Thyroid gland (tissue), 4 donors: ENCODE results near the gene DZIP3. TPM values are rescaled to one million over a fixed set of nuclear protein-coding genes. Genes with fewer than 3 reads are reported as not detected.
"Not testable (repeated sequence)": the region's sequence is repeated elsewhere in the genome, so short reads cannot be mapped to it uniquely, and the experiment has no call there.

ENCODE experiments used
- DNase-seq, 2 donors: peaks; one replicate each; pipeline ENCODE4 v3.0.0-alpha.2; 2019
- H3K27ac ChIP-seq, 3 donors: fragments of 200-600 bp; sonication (generic); 1 replicate in 2 of 3; 2 replicates in 1 of 3; pipeline ENCODE4 v1.5.1; 2016 to 2019; ENCODE audit warnings: mild to moderate bottlenecking in 1 of 3, moderate library complexity in 1 of 3
- H3K27me3 ChIP-seq: fragments of 200-600 bp; sonication (generic); one replicate; pipeline ENCODE4 v1.5.1; 2019
- H3K36me3 ChIP-seq, 2 donors: fragments of 200-600 bp; sonication (generic); one replicate each; pipeline ENCODE4 v1.5.1; 2016 to 2019
- H3K4me1 ChIP-seq, 2 donors: fragments of 200-600 bp; sonication (generic); one replicate each; pipeline ENCODE4 v1.5.1; 2017 to 2019
- H3K4me3 ChIP-seq, 3 donors: fragments of 200-600 bp; sonication (generic); replicated peaks in 1 of 3; 1 replicate in 2 of 3; 2 replicates in 1 of 3; pipeline ENCODE4 v1.5.1; 2016; ENCODE audit warnings: mild to moderate bottlenecking in 1 of 3
- H3K9me3 ChIP-seq: fragments of 200-600 bp; sonication (generic); one replicate; pipeline ENCODE4 v1.5.1; 2017
- POLR2A ChIP-seq, 2 donors: fragments of 450-650 bp; IDR thresholded peaks; one replicate each; pipeline ENCODE4 v1.6.1; 2017; ENCODE audit warnings: antibody characterized with exemption in 2 of 2, mild to moderate bottlenecking in 2 of 2, moderate library complexity in 1 of 2
- WGBS, 2 donors: methylation state at CpG; one replicate each; pipeline ENCODE4 v1.1.5; 2017; 5-methylcytosine and 5-hydroxymethylcytosine counted together
- intact Hi-C: fragments of 100-400 bp; cut with DNase I; formaldehyde crosslinking; loops from one replicate; pipeline ENCODE4 v1.15.1; 2023
- total RNA-seq, 4 donors: library from RNA; depleted of rRNA; stranded (reverse); fragments of >200 nt; gene quantifications; one replicate each; pipeline ENCODE4 v1.2.3, GENCODE V29; 2016
- TF ChIP-seq, protein P1 (sequence below), 6 experiments: fragments of 200-600 bp in 3 of 6; fragments of 450-650 bp in 3 of 6; sonication (generic) in 3 of 6; IDR thresholded peaks; one replicate each; pipeline ENCODE4 v1.5.1; 2016 to 2019; ENCODE audit warnings: antibody characterized with exemption in 6 of 6, mild to moderate bottlenecking in 2 of 6, inconsistent platforms in 1 of 6, moderate library complexity in 1 of 6

The DZIP3 gene
- total RNA-seq, 4 donors from 2014 or later: 11.2 to 23.2 (median 18.7) TPM

DNA sequence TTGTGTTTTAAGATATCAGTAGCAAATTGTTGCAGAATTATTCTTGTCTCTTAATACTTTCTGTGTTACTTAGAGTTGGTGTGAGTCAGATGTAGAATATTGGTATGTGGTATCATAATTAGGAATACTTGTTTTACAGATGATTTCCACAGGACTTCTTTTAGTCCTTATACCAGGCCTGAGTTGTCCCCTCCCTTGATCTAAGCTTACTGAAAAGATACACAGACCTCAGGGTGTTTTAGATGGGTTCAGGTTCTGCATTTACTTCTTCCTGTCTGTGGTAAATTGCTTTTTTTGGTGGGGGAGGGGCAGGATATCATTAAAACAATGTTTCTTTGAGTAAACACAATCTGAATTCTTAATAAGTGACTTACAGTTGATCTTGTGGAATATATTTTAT, 14.2 kb downstream of the DZIP3 start:
- intact Hi-C loops: loop anchor here (10.0 kb wide), 1 partner anchor 1169 kb away; no protein-coding TSS in a partner anchor
- Histone ChIP-seq H3K27me3 (no peaks in the 10 kb centered on the region), H3K4me3 (no peak overlapping the region), H3K9me3 (no peaks in the 10 kb centered on the region), H3K36me3 (no peaks in the 10 kb centered on the region), H3K27ac (no peak overlapping the region), H3K4me1 (peaks cover 7 to 11% of the 10 kb centered on the region in 2 donors)
- no peak for DNase-seq
- TF ChIP-seq, protein P1, sequence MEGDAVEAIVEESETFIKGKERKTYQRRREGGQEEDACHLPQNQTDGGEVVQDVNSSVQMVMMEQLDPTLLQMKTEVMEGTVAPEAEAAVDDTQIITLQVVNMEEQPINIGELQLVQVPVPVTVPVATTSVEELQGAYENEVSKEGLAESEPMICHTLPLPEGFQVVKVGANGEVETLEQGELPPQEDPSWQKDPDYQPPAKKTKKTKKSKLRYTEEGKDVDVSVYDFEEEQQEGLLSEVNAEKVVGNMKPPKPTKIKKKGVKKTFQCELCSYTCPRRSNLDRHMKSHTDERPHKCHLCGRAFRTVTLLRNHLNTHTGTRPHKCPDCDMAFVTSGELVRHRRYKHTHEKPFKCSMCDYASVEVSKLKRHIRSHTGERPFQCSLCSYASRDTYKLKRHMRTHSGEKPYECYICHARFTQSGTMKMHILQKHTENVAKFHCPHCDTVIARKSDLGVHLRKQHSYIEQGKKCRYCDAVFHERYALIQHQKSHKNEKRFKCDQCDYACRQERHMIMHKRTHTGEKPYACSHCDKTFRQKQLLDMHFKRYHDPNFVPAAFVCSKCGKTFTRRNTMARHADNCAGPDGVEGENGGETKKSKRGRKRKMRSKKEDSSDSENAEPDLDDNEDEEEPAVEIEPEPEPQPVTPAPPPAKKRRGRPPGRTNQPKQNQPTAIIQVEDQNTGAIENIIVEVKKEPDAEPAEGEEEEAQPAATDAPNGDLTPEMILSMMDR (IDR thresholded peaks at IDR 0.05): no peak
- TF ChIP-seq POLR2A (IDR thresholded peaks at IDR 0.05): no peak

- H3K9me3 ChIP-seq: no peaks in the 10 kb centered on the region
- TF ChIP-seq, protein P1 (IDR thresholded peaks at IDR 0.05): no peak
- TF ChIP-seq POLR2A (IDR thresholded peaks at IDR 0.05): no peak
- peaks cover 7 to 11% of the 10 kb centered on the region in 2 donors for H3K4me1 ChIP-seq
- WGBS, 2 donors: 94 to 95% methylated on average over 2 of the region's 2 CpGs
- DNase-seq: no peak
- H3K4me3 ChIP-seq: no peak overlapping the region
- no peak overlapping the region for H3K27ac ChIP-seq
- intact Hi-C loops: loop anchor here (10.0 kb wide), 1 partner anchor 1170 kb away; no protein-coding TSS in a partner anchor
- no peaks in the 10 kb centered on the region for H3K36me3 ChIP-seq
- no peaks in the 10 kb centered on the region for H3K27me3 ChIP-seq
These were observed 15.5 kb downstream of the DZIP3 start for GRCh38 chr3:108605028-108605427.

DNA sequence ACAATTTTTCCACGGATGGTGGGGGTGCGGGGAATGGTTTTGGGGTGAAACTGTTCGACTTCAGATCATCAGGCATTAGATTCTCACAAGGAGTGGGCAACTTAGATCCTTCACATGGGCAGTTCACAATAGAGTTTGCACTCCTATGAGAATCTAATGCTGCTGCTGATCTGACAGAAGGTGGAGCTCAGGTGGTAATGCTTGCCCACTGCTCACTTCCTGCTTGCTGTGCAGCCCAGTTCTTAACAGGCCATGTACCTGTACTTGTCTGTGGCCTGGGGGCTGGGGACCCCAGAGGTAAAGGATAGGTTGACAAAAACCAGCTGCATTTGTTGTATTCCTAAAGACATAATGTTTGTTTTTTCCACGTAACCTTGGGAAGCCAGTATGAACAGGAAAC, 16.0 kb downstream of the DZIP3 start:
- Histone ChIP-seq H3K27me3 (no peaks in the 10 kb centered on the region), H3K9me3 (no peaks in the 10 kb centered on the region), H3K4me1 (peaks cover 7 to 11% of the 10 kb centered on the region in 2 donors), H3K36me3 (no peaks in the 10 kb centered on the region), H3K27ac (no peak overlapping the region), H3K4me3 (no peak overlapping the region)
- WGBS, 2 donors: 72 to 84% methylated on average over 4 of the region's 4 CpGs
- DNase-seq: no peak
- TF ChIP-seq, protein P1 (IDR thresholded peaks at IDR 0.05): no peak
- TF ChIP-seq POLR2A (IDR thresholded peaks at IDR 0.05): no peak
- intact Hi-C loops: loop anchor here (10.0 kb wide), 1 partner anchor 1171 kb away; no protein-coding TSS in a partner anchor

DNA sequence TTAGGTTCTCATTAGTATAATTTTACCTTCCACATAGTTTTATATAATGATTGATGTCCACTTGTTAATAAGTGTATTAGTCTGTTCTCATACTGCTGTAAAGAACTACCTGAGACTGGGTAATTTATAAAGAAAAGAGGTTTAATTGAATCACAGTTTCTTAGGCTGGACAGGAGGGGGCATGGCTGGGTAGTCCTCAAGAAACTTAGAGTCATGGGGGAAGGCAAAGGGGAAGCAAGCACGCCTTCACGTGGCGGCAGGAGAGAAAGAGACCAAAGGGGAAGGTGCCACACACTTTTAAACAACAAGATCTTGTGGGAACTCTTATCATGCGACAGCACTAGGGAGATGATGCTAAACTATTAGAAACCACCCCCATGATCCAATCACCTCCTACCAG, 19.2 kb downstream of the DZIP3 start:
- H3K4me3 ChIP-seq: no peak overlapping the region
- intact Hi-C loops: loop anchor here (10.0 kb wide), 1 partner anchor 1174 kb away; no protein-coding TSS in a partner anchor
- 79 to 85% methylated on average over 4 of the region's 4 CpGs for WGBS, 2 donors
- no peak for TF ChIP-seq POLR2A (IDR thresholded peaks at IDR 0.05)
- TF ChIP-seq, protein P1 (IDR thresholded peaks at IDR 0.05): no peak
- no peaks in the 10 kb centered on the region for H3K9me3 ChIP-seq
- H3K36me3 ChIP-seq: no peaks in the 10 kb centered on the region
- DNase-seq: no peak
- H3K27ac ChIP-seq: no peak overlapping the region
- no peaks in the 10 kb centered on the region for H3K4me1 ChIP-seq
- no peaks in the 10 kb centered on the region for H3K27me3 ChIP-seq

DNA sequence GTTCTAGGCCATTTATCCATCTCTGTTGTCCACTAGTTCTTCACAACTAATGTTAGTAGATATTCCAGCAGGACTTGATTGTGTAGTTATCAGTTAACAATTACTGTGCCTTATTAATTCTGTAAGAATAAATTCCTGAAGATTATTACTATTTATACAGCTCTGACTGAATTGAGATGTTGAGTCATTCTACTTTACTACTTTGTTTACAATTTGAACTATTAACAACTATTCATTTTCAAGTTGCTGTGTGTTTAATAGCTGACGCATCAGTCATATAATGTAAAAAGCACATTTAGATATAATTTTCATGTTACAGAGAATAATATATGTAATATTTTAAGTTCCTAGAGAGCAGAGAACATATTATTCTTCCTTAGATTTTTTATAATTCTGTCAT, 21.1 kb downstream of the DZIP3 start:
- WGBS, 2 donors: 97 to 100% methylated on average over 1 of the region's 1 CpG
- H3K27ac ChIP-seq: no peak overlapping the region
- no peaks in the 10 kb centered on the region for H3K9me3 ChIP-seq
- no peaks in the 10 kb centered on the region for H3K4me1 ChIP-seq
- intact Hi-C loops: no loop called here
- no peaks in the 10 kb centered on the region for H3K27me3 ChIP-seq
- TF ChIP-seq, protein P1 (IDR thresholded peaks at IDR 0.05): no peak
- H3K4me3 ChIP-seq: no peak overlapping the region
- no peak for DNase-seq
- no peaks in the 10 kb centered on the region for H3K36me3 ChIP-seq

- H3K9me3 ChIP-seq, DNase-seq, H3K4me1 ChIP-seq, H3K27me3 ChIP-seq, H3K36me3 ChIP-seq, H3K27ac ChIP-seq, intact Hi-C loops, H3K4me3 ChIP-seq: not testable (repeated sequence)
- 98% methylated on average over 8 of the region's 8 CpGs for WGBS, 2 donors
These were observed 26.6 kb downstream of the DZIP3 start for GRCh38 chr3:108616090-108616489.
